Neural progenitor cell (in vitro differentiated cells): ENCODE measurements around the gene TDRD10. TPM values are rescaled to one million over a fixed set of nuclear protein-coding genes. Genes with fewer than 3 reads are reported as not detected.

Experiments
- DNase-seq: peaks from one replicate; pipeline ENCODE4 v3.0.0-alpha.2; 2016; ENCODE audit warnings: low spot score
- H2AFZ ChIP-seq: fragments of 200-600 bp; sonication (generic); replicated peaks from 2 replicates; pipeline ENCODE4 v1.6.1; 2016; ENCODE audit warnings: antibody characterized with exemption
- H3F3A ChIP-seq: fragments of 200-600 bp; sonication (generic); 2 replicates; pipeline ENCODE4 v1.6.1; 2016; ENCODE audit warnings: antibody characterized with exemption, low read depth
- H3K27ac ChIP-seq: fragments of 200-600 bp; sonication (generic); 2 replicates; pipeline ENCODE4 v1.5.1; 2016; ENCODE audit warnings: mild to moderate bottlenecking
- H3K27me3 ChIP-seq: fragments of 200-600 bp; sonication (generic); 2 replicates; pipeline ENCODE4 v1.6.1; 2016; ENCODE audit warnings: mild to moderate bottlenecking, moderate library complexity
- H3K36me3 ChIP-seq: fragments of 200-600 bp; sonication (generic); 2 replicates; pipeline ENCODE4 v1.5.1; 2016
- H3K4me1 ChIP-seq: fragments of 200-600 bp; sonication (generic); 2 replicates; pipeline ENCODE4 v1.6.1; 2016; ENCODE audit warnings: mixed run types
- H3K4me2 ChIP-seq: fragments of 200-600 bp; sonication (generic); 2 replicates; pipeline ENCODE4 v1.6.1; 2016
- H3K4me3 ChIP-seq: fragments of 200-600 bp; sonication (generic); 2 replicates; pipeline ENCODE4 v1.5.1; 2016
- H3K79me2 ChIP-seq: fragments of 200-600 bp; sonication (generic); 2 replicates; pipeline ENCODE4 v1.6.1; 2016; ENCODE audit warnings: low read depth
- H3K9ac ChIP-seq: fragments of 200-600 bp; sonication (generic); 2 replicates; pipeline ENCODE4 v1.6.1; 2016
- H3K9me3 ChIP-seq: fragments of 200-600 bp; sonication (generic); 2 replicates; pipeline ENCODE4 v1.5.1; 2016; ENCODE audit warnings: low read depth
- H4K20me1 ChIP-seq: fragments of 200-600 bp; sonication (generic); 2 replicates; pipeline ENCODE4 v1.6.1; 2016; ENCODE audit warnings: low read depth
- H3K27ac Mint-ChIP-seq: 3 replicates; pipeline ENCODE4 v1.8.0; 2021; ENCODE audit warnings: mixed read lengths
- H3K27me3 Mint-ChIP-seq: 2 replicates; pipeline ENCODE4 v1.8.0; 2022; ENCODE audit warnings: low read depth, mild to moderate bottlenecking, inconsistent platforms, moderate library complexity, mixed read lengths; ENCODE audit not compliant: insufficient read depth
- H3K36me3 Mint-ChIP-seq: 3 replicates; pipeline ENCODE4 v1.8.0; 2021; ENCODE audit warnings: mixed read lengths
- H3K4me1 Mint-ChIP-seq: 3 replicates; pipeline ENCODE4 v1.8.0; 2021; ENCODE audit warnings: mixed read lengths
- H3K4me3 Mint-ChIP-seq: 3 replicates; pipeline ENCODE4 v1.8.0; 2021; ENCODE audit warnings: mild to moderate bottlenecking, moderate library complexity, mixed read lengths
- H3K9me3 Mint-ChIP-seq: 3 replicates; pipeline ENCODE4 v1.8.0; 2020; ENCODE audit warnings: mixed read lengths
- CTCF ChIP-seq: fragments of 200-600 bp; sonication (generic); IDR thresholded peaks from 2 replicates; pipeline ENCODE4 v1.5.1; 2017; ENCODE audit warnings: antibody characterized with exemption, mild to moderate bottlenecking
- EZH2 ChIP-seq: fragments of 200-600 bp; sonication (generic); IDR thresholded peaks from 2 replicates; pipeline ENCODE4 v1.6.1; 2017; ENCODE audit warnings: antibody characterized with exemption, mild to moderate bottlenecking, moderate library complexity
- EZH2phosphoT487 ChIP-seq: fragments of 200-600 bp; sonication (generic); IDR thresholded peaks from 2 replicates; pipeline ENCODE4 v1.6.1; 2017; ENCODE audit warnings: antibody characterized with exemption
- total RNA-seq: library from RNA; depleted of rRNA; stranded (reverse); fragments of >200 nt; gene quantifications from 2 replicates; pipeline ENCODE4 v1.2.3, GENCODE V29; 2015; ENCODE audit warnings: low replicate concordance

The TDRD10 gene
- total RNA-seq, 1 donor from 2014 or later: not detected

- H3K27ac Mint-ChIP-seq: no peak overlapping the region
- TF ChIP-seq EZH2phosphoT487: no peak
- no peak for TF ChIP-seq EZH2
- no peak for TF ChIP-seq CTCF
- no peaks in the 10 kb centered on the region for H3K27me3 ChIP-seq
- no peak overlapping the region for H3K9ac ChIP-seq
- H3K79me2 ChIP-seq: no peaks in the 10 kb centered on the region
- H3K4me3 ChIP-seq: no peak overlapping the region
- no peak overlapping the region for H3K27ac ChIP-seq
- no peak overlapping the region for H3K4me3 Mint-ChIP-seq
- peaks cover 8% of the 10 kb centered on the region for H3K4me1 ChIP-seq
- H3K27me3 Mint-ChIP-seq: peaks cover 9% of the 10 kb centered on the region
- no peaks in the 10 kb centered on the region for H3K9me3 ChIP-seq
- no peak overlapping the region for H2AFZ ChIP-seq
- H4K20me1 ChIP-seq: no peaks in the 10 kb centered on the region
- DNase-seq: no peak
- H3K9me3 Mint-ChIP-seq: no peaks in the 10 kb centered on the region
- H3K4me1 Mint-ChIP-seq: peaks cover 11% of the 10 kb centered on the region
- no peaks in the 10 kb centered on the region for H3K36me3 ChIP-seq
- no peaks in the 10 kb centered on the region for H3F3A ChIP-seq
- no peak overlapping the region for H3K4me2 ChIP-seq
- no peaks in the 10 kb centered on the region for H3K36me3 Mint-ChIP-seq
These were observed 13.1 kb upstream of the TDRD10 start for GRCh38 chr1:154488922-154489321.

- Histone ChIP-seq H4K20me1 (no peaks in the 10 kb centered on the region), H3K9ac (no peak overlapping the region), H3K27me3 (no peaks in the 10 kb centered on the region), H3K4me1 (peaks cover 8% of the 10 kb centered on the region), H3K9me3 (no peaks in the 10 kb centered on the region), H3K36me3 (no peaks in the 10 kb centered on the region), H3K4me2 (no peak overlapping the region), H3F3A (no peaks in the 10 kb centered on the region), H3K4me3 (no peak overlapping the region), H3K27ac (no peak overlapping the region), H2AFZ (no peak overlapping the region), H3K79me2 (no peaks in the 10 kb centered on the region)
- Mint-ChIP-seq H3K27ac (no peak overlapping the region), H3K4me1 (peaks cover 11% of the 10 kb centered on the region), H3K9me3 (no peaks in the 10 kb centered on the region), H3K4me3 (no peak overlapping the region), H3K36me3 (no peaks in the 10 kb centered on the region), H3K27me3 (peaks cover 8% of the 10 kb centered on the region)
- no peak for DNase-seq
- TF ChIP-seq EZH2 (no peak), CTCF (no peak), EZH2phosphoT487 (no peak)
These were observed 12.2 kb upstream of the TDRD10 start for GRCh38 chr1:154489695-154490274.

GRCh38 chr1:154490317-154490716 is 11.7 kb upstream of the TDRD10 start:
- Histone ChIP-seq H3K27ac (no peak overlapping the region), H3K36me3 (no peaks in the 10 kb centered on the region), H3K27me3 (no peaks in the 10 kb centered on the region), H2AFZ (no peak overlapping the region), H3K4me3 (no peak overlapping the region), H3K79me2 (no peaks in the 10 kb centered on the region), H3K4me1 (peaks cover 8% of the 10 kb centered on the region), H4K20me1 (no peaks in the 10 kb centered on the region), H3K9ac (no peak overlapping the region), H3K4me2 (no peak overlapping the region), H3F3A (no peaks in the 10 kb centered on the region), H3K9me3 (no peaks in the 10 kb centered on the region)
- no peak overlapping the region for H3K27ac Mint-ChIP-seq
- H3K9me3 Mint-ChIP-seq: no peaks in the 10 kb centered on the region
- H3K4me3 Mint-ChIP-seq: no peak overlapping the region
- peaks cover 8% of the 10 kb centered on the region for H3K27me3 Mint-ChIP-seq
- H3K36me3 Mint-ChIP-seq: no peaks in the 10 kb centered on the region
- H3K4me1 Mint-ChIP-seq: peaks cover 11% of the 10 kb centered on the region
- TF ChIP-seq CTCF: no peak
- TF ChIP-seq EZH2: no peak
- no peak for TF ChIP-seq EZH2phosphoT487
- no peak for DNase-seq
